IPS DF 6.9 (cell line): ENCODE measurements around the gene LY6G5C.

Experiments used
- DNase-seq: peaks from one replicate; pipeline ENCODE4 v3.0.0-alpha.2; 2013; ENCODE audit warnings: low read depth, low spot score
- H3K27ac ChIP-seq: one replicate; pipeline ENCODE4 v1.5.1; 2013; ENCODE audit warnings: low read length, control low read depth
- H3K27me3 ChIP-seq: 2 replicates; pipeline ENCODE4 v1.6.1; 2013; ENCODE audit warnings: mild to moderate bottlenecking, low read length; ENCODE audit not compliant: control insufficient read depth, insufficient read depth
- H3K36me3 ChIP-seq: 2 replicates; pipeline ENCODE4 v1.6.1; 2013; ENCODE audit warnings: low read length; ENCODE audit not compliant: control insufficient read depth, insufficient read depth
- H3K4me1 ChIP-seq: 2 replicates; pipeline ENCODE4 v1.6.1; 2013; ENCODE audit warnings: low read length; ENCODE audit not compliant: control insufficient read depth, insufficient read depth
- H3K4me3 ChIP-seq: 2 replicates; pipeline ENCODE4 v1.5.1; 2013; ENCODE audit warnings: mild to moderate bottlenecking, low read length
- H3K9me3 ChIP-seq: 2 replicates; pipeline ENCODE4 v1.6.1; 2013; ENCODE audit warnings: low read length, inconsistent platforms; ENCODE audit not compliant: control insufficient read depth, insufficient read depth
- WGBS: extraction: QIAGEN DNeasy Blood & Tissue Kit; methylation state at CpG from one replicate; pipeline ENCODE4 v1.1.7; 2013; ENCODE audit warnings: mixed read lengths, missing lambda C conversion rate; ENCODE audit not compliant: insufficient read length, insufficient coverage; 5-methylcytosine and 5-hydroxymethylcytosine counted together

Gene LY6G5C

DNA sequence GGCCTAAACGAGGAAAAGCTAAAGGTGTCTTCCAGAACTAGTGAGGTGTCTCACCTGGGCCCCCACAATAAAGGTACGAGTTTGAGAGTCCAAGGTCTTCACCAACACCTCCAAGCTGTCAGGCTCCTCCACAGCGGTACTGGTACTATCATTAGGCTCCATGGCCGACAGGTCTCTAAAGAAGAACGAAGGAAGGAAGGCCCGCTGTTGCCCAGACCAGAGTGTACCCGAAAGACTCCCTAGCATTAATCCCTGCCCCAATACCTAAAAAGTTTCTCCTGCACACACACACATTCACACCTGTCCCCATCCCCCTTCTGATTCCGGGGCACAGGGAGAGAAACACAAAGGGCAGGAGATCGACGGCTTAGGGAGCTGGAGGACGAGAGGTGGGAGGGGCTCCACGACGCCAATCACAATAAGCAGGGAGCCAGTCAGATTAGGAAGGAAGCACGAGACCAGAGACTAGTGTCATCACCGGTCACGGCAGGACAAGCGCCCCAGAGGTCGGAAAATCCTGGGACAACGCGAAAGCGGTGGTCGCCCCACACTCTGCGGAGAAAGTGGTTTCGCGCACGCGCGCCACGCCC lies 29.2 kb downstream of the LY6G5C start:
- Histone ChIP-seq H3K36me3 (peaks cover 11% of the 10 kb centered on the region; the same call in 1 of the 2 replicates), H3K27ac (no peak overlapping the region), H3K27me3 (no peaks in the 10 kb centered on the region), H3K9me3 (no peaks in the 10 kb centered on the region), H3K4me1 (no peaks in the 10 kb centered on the region), H3K4me3 (peak overlapping the region; percentile 90)
- no CpG with 5 or more reads among the region's 29 CpGs for WGBS
- DNase-seq, result no peak

DNA sequence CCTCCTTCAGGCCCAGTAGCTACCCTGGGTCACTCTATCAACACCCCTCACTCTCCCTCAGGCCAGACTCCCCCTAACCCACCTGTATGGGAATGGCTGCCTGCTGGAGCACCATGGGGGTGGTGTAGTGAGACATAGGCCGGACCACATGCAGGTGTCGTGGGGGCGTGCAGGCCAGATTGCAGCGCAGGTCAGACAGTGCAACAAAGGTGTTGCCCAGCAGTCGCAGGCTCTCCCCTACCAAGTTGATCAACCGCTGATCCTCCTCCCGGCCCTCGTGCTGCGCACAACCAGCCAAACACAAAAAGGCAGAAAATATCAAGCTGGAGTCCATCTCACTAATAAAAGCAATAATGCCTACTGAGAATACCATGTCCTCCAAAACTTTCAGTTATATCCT lies 35.5 kb downstream of the LY6G5C start:
- Histone ChIP-seq H3K9me3 (no peaks in the 10 kb centered on the region), H3K27ac (no peak overlapping the region), H3K4me1 (no peaks in the 10 kb centered on the region), H3K4me3 (no peak overlapping the region), H3K27me3 (no peaks in the 10 kb centered on the region), H3K36me3 (peaks cover 56% of the 10 kb centered on the region)
- DNase-seq, result no peak
- no CpG with 5 or more reads among the region's 9 CpGs for WGBS

DNA sequence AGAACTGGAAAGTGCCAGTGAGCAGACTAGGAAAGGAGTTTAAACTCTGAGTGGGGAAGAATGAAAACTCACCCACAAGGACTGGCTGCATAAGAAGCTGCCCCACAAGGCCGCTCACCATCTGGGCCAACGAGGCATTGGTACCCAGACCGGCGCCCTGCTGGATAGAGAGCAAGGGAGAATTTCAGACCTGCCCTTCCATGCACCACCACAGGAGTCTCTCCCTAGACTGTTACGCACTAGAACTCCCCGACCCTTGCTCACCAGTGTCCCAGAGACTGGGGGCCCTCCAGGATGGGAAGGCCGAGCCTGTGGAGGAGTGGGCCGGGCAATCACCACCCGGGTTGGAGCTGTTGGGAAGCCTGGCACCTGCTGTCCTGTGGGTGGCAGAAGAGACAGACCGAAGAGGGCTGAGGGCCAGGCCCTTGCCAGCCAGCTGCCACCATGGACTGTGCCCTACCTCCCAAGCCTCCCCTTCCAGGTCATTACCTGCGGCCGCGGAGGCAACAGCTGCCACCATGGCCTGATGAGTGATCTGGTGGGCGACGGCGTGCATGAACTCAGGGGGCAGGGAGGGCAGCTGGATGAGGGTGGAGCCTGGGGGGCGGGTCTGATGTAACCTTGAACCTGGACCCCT lies 36.9 kb downstream of the LY6G5C start:
- Histone ChIP-seq H3K9me3 (no peaks in the 10 kb centered on the region), H3K27ac (no peak overlapping the region), H3K27me3 (no peaks in the 10 kb centered on the region), H3K36me3 (peaks cover 59% of the 10 kb centered on the region), H3K4me3 (no peak overlapping the region), H3K4me1 (no peaks in the 10 kb centered on the region)
- no CpG with 5 or more reads among the region's 17 CpGs for WGBS
- no peak for DNase-seq

DNA sequence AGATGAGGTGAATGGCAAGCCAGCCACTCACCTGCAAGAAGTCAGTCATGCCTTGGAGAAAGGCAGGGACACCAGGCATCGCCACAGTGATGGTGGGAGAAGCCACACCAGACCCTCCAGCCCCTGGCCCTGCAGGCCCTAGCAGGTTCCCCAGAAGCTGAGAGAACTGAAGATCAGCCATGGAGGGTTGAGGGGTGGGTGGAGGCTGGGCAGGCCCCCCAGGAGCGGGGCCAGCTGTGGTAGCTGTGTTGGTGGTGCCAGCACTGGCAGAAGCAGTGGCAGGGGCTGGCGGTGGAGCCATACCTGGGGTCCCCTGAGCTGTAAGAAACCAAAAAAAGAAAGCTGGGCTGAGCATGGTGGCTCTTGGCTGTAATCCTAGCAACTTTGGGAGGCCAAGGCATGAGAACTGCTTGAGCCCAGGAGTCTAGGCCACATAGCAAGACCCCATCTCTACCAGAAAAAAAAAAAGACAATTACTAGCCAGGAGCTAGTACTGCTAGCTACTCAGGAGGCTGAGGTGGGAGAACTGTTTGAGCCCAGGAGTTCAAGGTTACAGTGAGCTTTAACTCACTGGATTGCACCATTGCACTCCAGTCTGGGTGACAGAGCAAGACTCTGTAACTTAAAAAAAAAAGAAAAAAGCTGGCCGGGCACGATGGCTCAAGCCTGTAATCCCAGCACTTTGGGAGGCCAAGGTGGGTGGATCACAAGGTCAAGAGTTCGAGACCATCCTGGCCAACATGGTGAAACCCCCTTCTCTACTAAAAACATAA lies 37.9 kb downstream of the LY6G5C start:
- H3K27me3 ChIP-seq, result no peaks in the 10 kb centered on the region
- DNase-seq, result no peak
- H3K9me3 ChIP-seq, result no peaks in the 10 kb centered on the region
- H3K4me3 ChIP-seq, result no peak overlapping the region
- peaks cover 54% of the 10 kb centered on the region for H3K36me3 ChIP-seq
- no peaks in the 10 kb centered on the region for H3K4me1 ChIP-seq
- H3K27ac ChIP-seq, result no peak overlapping the region
- WGBS, result no CpG with 5 or more reads among the region's 6 CpGs

DNA sequence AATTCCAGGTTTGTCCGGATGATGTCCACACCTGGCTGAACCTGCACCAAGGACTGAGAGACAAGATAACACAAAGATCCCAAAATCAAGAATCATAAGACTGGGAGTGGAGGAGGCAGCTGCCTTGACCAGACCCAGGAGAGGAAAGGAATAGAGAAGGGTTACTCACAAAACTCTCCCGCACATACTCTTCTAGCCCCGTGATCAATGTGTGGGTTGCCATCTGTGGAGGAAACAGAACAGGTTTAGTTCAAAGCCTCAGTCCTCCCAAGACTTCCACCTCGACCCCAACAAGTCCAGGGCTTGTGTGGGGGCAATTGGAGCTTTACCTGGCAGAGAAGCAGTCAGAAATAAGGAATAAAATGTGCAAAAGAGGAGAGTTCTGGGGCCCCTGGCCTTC lies 39.5 kb downstream of the LY6G5C start:
- Histone ChIP-seq H3K27ac (no peak overlapping the region), H3K36me3 (peaks cover 63% of the 10 kb centered on the region), H3K27me3 (no peaks in the 10 kb centered on the region), H3K4me1 (no peaks in the 10 kb centered on the region), H3K9me3 (no peaks in the 10 kb centered on the region), H3K4me3 (no peak overlapping the region)
- WGBS, result no CpG with 5 or more reads among the region's 4 CpGs
- DNase-seq, result no peak

DNA sequence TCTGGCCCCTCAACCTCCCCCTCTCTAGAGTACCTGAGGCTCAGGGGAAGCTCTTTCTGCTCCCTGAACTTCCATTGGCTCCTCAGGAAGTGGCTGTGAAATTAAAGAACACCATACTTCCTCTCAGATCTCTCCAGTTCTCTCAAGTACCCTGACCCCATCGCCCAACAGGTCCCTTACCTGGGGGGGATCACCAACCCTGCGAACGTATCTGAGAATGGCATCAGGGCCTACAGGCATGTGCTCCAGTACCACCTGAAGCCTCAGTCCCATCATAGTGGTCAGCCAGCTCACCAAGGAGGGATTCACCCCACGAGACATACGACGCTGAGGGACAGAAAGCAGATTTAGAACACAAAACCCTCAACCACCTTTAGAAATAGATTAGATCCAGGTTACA lies 40.3 kb downstream of the LY6G5C start:
- H3K4me1 ChIP-seq, result no peaks in the 10 kb centered on the region
- H3K9me3 ChIP-seq, result no peaks in the 10 kb centered on the region
- no peak for DNase-seq
- no CpG with 5 or more reads among the region's 6 CpGs for WGBS
- H3K36me3 ChIP-seq, result peaks cover 67% of the 10 kb centered on the region
- no peak overlapping the region for H3K4me3 ChIP-seq
- no peak overlapping the region for H3K27ac ChIP-seq
- no peaks in the 10 kb centered on the region for H3K27me3 ChIP-seq

DNA sequence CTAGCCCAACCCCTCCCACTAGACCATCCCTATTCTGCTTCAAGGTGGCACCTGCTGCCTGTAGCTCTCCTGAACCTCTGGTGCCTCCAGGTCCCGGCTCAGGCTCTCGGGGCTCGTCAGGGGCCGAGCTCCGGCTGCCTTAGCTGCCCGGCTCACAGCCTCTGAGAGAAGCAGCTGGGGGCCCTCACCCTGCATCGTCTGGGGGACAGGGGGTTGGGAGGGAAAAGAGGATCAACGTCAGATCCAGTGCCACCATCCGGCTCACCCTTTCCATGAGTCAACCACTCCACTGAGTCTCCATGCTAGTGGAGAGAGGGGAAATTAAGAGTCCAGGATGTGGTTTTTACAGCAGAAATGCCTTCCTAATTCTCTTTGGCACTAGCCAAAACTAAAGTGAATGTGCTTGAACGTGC lies 41.4 kb downstream of the LY6G5C start:
- DNase-seq, result no peak
- no CpG with 5 or more reads among the region's 10 CpGs for WGBS
- H3K36me3 ChIP-seq, result peaks cover 69% of the 10 kb centered on the region
- no peak overlapping the region for H3K4me3 ChIP-seq
- no peak overlapping the region for H3K27ac ChIP-seq
- H3K9me3 ChIP-seq, result no peaks in the 10 kb centered on the region
- no peaks in the 10 kb centered on the region for H3K27me3 ChIP-seq
- no peaks in the 10 kb centered on the region for H3K4me1 ChIP-seq

DNA sequence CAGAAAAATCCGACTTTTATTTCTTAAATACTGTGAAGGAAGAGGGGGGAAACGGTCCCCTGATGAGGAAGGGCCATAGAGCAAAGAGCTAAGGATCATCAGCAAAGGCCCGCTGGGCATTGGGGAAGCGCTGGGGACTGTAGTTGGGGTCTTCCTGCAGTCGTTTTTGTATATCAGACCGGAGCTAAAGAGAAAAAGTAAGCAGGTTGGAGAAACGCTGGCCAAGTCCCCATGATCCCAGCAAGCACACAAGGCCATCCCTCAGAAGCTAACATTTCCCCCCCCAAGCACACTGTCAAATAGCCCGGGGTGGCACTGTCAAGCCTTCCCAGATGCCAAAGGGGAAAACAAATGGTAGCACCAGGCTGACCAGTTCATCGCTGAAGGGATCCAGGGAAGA lies 41.8 kb downstream of the LY6G5C start:
- no peaks in the 10 kb centered on the region for H3K9me3 ChIP-seq
- H3K36me3 ChIP-seq, result peaks cover 69% of the 10 kb centered on the region
- H3K27me3 ChIP-seq, result no peaks in the 10 kb centered on the region
- H3K4me3 ChIP-seq, result no peak overlapping the region
- WGBS, result no CpG with 5 or more reads among the region's 9 CpGs
- H3K4me1 ChIP-seq, result no peaks in the 10 kb centered on the region
- DNase-seq, result no peak
- H3K27ac ChIP-seq, result no peak overlapping the region

DNA sequence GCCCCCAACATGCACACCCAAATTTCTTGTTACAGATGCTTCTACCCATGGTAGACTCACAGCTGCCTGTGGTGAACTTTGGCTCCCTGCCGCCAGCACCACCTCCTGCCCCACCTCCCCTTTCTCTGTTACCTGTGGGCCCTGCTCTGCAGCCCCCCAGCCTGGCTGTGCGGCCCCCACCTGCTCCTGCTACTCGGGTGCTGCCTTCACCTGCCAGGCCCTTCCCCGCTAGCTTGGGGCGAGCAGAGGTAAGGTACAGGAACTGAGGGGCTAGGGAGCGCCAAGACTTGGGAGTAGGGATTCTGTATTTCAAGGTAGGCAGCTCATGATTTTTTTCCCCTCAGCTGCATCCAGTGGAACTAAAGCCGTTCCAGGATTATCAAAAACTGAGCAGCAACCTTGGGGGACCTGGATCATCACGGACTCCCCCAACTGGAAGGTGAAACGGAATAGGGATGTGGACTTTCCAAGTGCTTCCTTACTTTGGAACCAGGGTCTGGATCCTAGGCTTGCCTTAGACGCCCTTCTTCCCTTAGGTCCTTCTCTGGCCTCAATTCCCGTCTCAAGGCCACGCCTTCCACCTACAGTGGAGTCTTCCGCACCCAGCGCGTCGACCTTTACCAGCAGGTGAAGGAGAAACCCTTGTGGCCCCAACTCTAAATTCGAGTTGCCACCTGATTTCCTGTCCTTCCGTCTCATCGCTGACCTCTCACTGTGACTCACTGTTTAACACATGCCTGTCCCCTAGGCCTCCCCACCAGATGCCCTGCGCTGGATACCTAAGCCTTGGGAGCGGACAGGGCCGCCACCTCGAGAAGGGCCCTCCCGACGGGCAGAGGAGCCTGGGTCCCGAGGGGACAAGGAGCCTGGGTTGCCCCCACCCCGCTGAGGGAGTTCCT lies 43.9 kb downstream of the LY6G5C start:
- peaks cover 76% of the 10 kb centered on the region for H3K36me3 ChIP-seq
- no peaks in the 10 kb centered on the region for H3K4me1 ChIP-seq
- H3K27ac ChIP-seq, result no peak overlapping the region
- H3K27me3 ChIP-seq, result no peaks in the 10 kb centered on the region
- H3K4me3 ChIP-seq, result no peak overlapping the region
- DNase-seq, result no peak
- H3K9me3 ChIP-seq, result no peaks in the 10 kb centered on the region
- WGBS, result no CpG with 5 or more reads among the region's 27 CpGs

DNA sequence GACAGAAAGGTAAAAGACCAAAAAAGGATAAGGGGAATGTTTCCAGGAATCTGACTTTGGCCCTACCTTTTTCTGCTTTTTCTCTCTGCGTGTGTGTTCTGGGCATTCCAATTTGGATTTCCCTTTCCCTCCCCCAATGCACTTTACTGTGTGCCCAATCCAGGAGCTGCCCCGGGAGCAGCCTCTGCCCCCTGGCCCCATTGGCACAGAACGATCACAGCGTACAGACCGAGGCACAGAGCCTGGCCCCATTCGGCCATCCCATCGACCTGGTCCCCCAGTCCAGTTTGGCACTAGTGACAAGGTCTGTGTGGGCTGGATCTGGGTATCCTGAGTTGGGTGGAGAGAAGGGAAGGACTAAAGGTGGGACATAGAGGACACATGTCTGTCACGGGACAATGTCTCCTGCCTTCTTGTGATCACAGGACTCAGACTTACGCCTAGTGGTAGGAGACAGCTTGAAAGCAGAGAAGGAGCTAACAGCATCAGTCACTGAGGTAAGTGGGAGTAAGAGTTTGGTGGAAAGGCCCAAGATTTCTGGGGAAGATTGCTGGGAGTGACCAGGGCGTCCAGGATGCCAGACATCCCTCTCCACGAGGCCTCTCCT lies 45.8 kb downstream of the LY6G5C start:
- no CpG with 5 or more reads among the region's 11 CpGs for WGBS
- H3K36me3 ChIP-seq, result peaks cover 72% of the 10 kb centered on the region

More for the DNA sequence above, 45.8 kb downstream of the LY6G5C start:
- H3K4me3 ChIP-seq, result no peak overlapping the region
- H3K27ac ChIP-seq, result no peak overlapping the region
- no peaks in the 10 kb centered on the region for H3K4me1 ChIP-seq
- H3K9me3 ChIP-seq, result no peaks in the 10 kb centered on the region
- DNase-seq, result no peak
- H3K27me3 ChIP-seq, result no peaks in the 10 kb centered on the region
